Measurements from ENCODE around the gene SNX32. TPM values are rescaled to one million over a fixed set of nuclear protein-coding genes. Genes with fewer than 3 reads are reported as not detected.

SNX32 gene
- polyA plus RNA-seq, 1 donor from 2014 or later = 0.78 TPM

GRCh38 chr11:65870706-65871681 lies 37.2 kb downstream of the SNX32 start:
- H3K36me3 Mint-ChIP-seq = peaks cover 2% of the 10 kb centered on the region
- peaks cover 5% of the 10 kb centered on the region for H3K27me3 Mint-ChIP-seq
- H3K4me1 Mint-ChIP-seq = peaks cover 5 to 13% (median 12%) of the 10 kb centered on the region in 3 donors
- H3K4me3 Mint-ChIP-seq = peak overlapping the region in 2 of 4 donors; percentile 55 to 60
- H3K27ac Mint-ChIP-seq = peak overlapping the region in 1 of 3 donors; percentile 39
- H3K9me3 Mint-ChIP-seq = no peaks in the 10 kb centered on the region

GRCh38 chr11:65871811-65872548 lies 38.2 kb downstream of the SNX32 start:
- Mint-ChIP-seq H3K27me3 (peaks cover 5% of the 10 kb centered on the region), H3K4me3 (peak overlapping the region; percentile 8 to 60 (median 29)), H3K4me1 (peaks cover 5 to 13% (median 12%) of the 10 kb centered on the region in 3 donors), H3K27ac (no peak overlapping the region), H3K9me3 (no peaks in the 10 kb centered on the region), H3K36me3 (peaks cover 2% of the 10 kb centered on the region)

GRCh38 chr11:65872586-65873317 lies 39.0 kb downstream of the SNX32 start, which contains the start of gene EFEMP2:
TSS of gene EFEMP2 (minus strand) at chr11:65872800. CDS start at chr11:65872354, 446 bp downstream.
- peak within 1 kb of the TSS; percentile 80 to 95 (median 89) for H3K4me3 Mint-ChIP-seq
- no peaks in the 10 kb centered on the region for H3K36me3 Mint-ChIP-seq
- peaks cover 5% of the 10 kb centered on the region for H3K27me3 Mint-ChIP-seq
- H3K27ac Mint-ChIP-seq = peak within 1 kb of the TSS; percentile 79 to 91 (median 87)
- no peaks in the 10 kb centered on the region for H3K9me3 Mint-ChIP-seq
- peaks cover 5 to 13% (median 12%) of the 10 kb centered on the region in 3 donors for H3K4me1 Mint-ChIP-seq

- H3K27ac Mint-ChIP-seq = peak overlapping the region; percentile 79 to 91 (median 87)
- no peaks in the 10 kb centered on the region for H3K36me3 Mint-ChIP-seq
- no peaks in the 10 kb centered on the region for H3K9me3 Mint-ChIP-seq
- peaks cover 5% of the 10 kb centered on the region for H3K27me3 Mint-ChIP-seq
- H3K4me3 Mint-ChIP-seq = peak overlapping the region; percentile 80 to 95 (median 89)
- peaks cover 5 to 13% (median 12%) of the 10 kb centered on the region in 3 donors for H3K4me1 Mint-ChIP-seq
Observed at GRCh38 chr11:65873318-65874156, 39.8 kb downstream of the SNX32 start.

- H3K4me3 Mint-ChIP-seq = peak within 1 kb of the TSS in 1 of 4 donors; percentile 84
- no peaks in the 10 kb centered on the region for H3K27me3 Mint-ChIP-seq
- H3K4me1 Mint-ChIP-seq = peaks cover 2 to 6% (median 3%) of the 10 kb centered on the region in 3 donors
- no peaks in the 10 kb centered on the region for H3K36me3 Mint-ChIP-seq
- H3K9me3 Mint-ChIP-seq = no peaks in the 10 kb centered on the region
- H3K27ac Mint-ChIP-seq = peak within 1 kb of the TSS in 1 of 3 donors; percentile 74
Observed at GRCh38 chr11:65879617-65880016, 45.9 kb downstream of the SNX32 start, which contains the start of gene CTSW. TSS of gene CTSW (plus strand) at chr11:65879837. CDS start at chr11:65879855, 18 bp downstream.

- Mint-ChIP-seq H3K27ac (peak overlapping the region in 1 of 3 donors; percentile 74), H3K4me1 (peaks cover 6 to 7% (median 7%) of the 10 kb centered on the region in 3 donors), H3K27me3 (no peaks in the 10 kb centered on the region), H3K4me3 (peak overlapping the region in 1 of 4 donors; percentile 65), H3K9me3 (no peaks in the 10 kb centered on the region), H3K36me3 (no peaks in the 10 kb centered on the region)
Observed at GRCh38 chr11:65880027-65880426, 46.3 kb downstream of the SNX32 start.

GRCh38 chr11:65880844-65881421 lies 47.2 kb downstream of the SNX32 start:
- Mint-ChIP-seq H3K4me3 (peak overlapping the region in 1 of 4 donors; percentile 84), H3K27me3 (no peaks in the 10 kb centered on the region), H3K9me3 (no peaks in the 10 kb centered on the region), H3K36me3 (no peaks in the 10 kb centered on the region), H3K27ac (peak overlapping the region in 1 of 3 donors; percentile 74), H3K4me1 (peaks cover 8 to 11% (median 9%) of the 10 kb centered on the region in 3 donors)

- no peaks in the 10 kb centered on the region for H3K27me3 Mint-ChIP-seq
- H3K4me3 Mint-ChIP-seq = peak overlapping the region in 1 of 4 donors; percentile 45
- H3K36me3 Mint-ChIP-seq = no peaks in the 10 kb centered on the region
- no peak overlapping the region for H3K27ac Mint-ChIP-seq
- peaks cover 8 to 15% (median 13%) of the 10 kb centered on the region in 3 donors for H3K4me1 Mint-ChIP-seq
- H3K9me3 Mint-ChIP-seq = no peaks in the 10 kb centered on the region
Observed at GRCh38 chr11:65882120-65883057, 48.6 kb downstream of the SNX32 start.

- H3K4me1 Mint-ChIP-seq = peaks cover 9 to 17% (median 14%) of the 10 kb centered on the region in 3 donors
- no peaks in the 10 kb centered on the region for H3K27me3 Mint-ChIP-seq
- no peak overlapping the region for H3K4me3 Mint-ChIP-seq
- no peaks in the 10 kb centered on the region for H3K36me3 Mint-ChIP-seq
- no peaks in the 10 kb centered on the region for H3K9me3 Mint-ChIP-seq
- no peak overlapping the region for H3K27ac Mint-ChIP-seq
Observed at GRCh38 chr11:65883058-65883761, 49.4 kb downstream of the SNX32 start.

- Mint-ChIP-seq H3K27ac (peak overlapping the region in 2 of 3 donors; percentile 81 to 95), H3K4me1 (peaks cover 16 to 23% (median 19%) of the 10 kb centered on the region in 3 donors), H3K9me3 (no peaks in the 10 kb centered on the region), H3K36me3 (no peaks in the 10 kb centered on the region), H3K4me3 (peak overlapping the region in 2 of 4 donors; percentile 66 to 88), H3K27me3 (no peaks in the 10 kb centered on the region)
Observed at GRCh38 chr11:65883786-65884715, 50.3 kb downstream of the SNX32 start.

GRCh38 chr11:65884716-65885092 lies 50.9 kb downstream of the SNX32 start:
- Mint-ChIP-seq H3K4me3 (peak overlapping the region; percentile 63 to 88 (median 72)), H3K27ac (peak overlapping the region in 2 of 3 donors; percentile 81 to 95)

More at GRCh38 chr11:65884716-65885092, 50.9 kb downstream of the SNX32 start:
- Mint-ChIP-seq H3K36me3 (no peaks in the 10 kb centered on the region), H3K4me1 (peaks cover 20 to 29% (median 25%) of the 10 kb centered on the region in 3 donors), H3K9me3 (no peaks in the 10 kb centered on the region), H3K27me3 (no peaks in the 10 kb centered on the region)
